ENCODE data around the gene APBA3. TPM values are rescaled to one million over a fixed set of nuclear protein-coding genes. Genes with fewer than 3 reads are reported as not detected.

The APBA3 gene
- total and polyA plus RNA-seq, 5 donors from 2014 or later, result 35.0 to 81.0 (median 45.9) TPM

- H3K27ac ChIP-seq (ENCODE audit: insufficient read depth, low read length, poor library complexity, severe bottlenecking), result no peak overlapping the region
- no peak for DNase-seq
- no peak overlapping the region for H3K4me3 ChIP-seq (ENCODE audit: low read depth, low read length)
- Mint-ChIP-seq H3K4me3 (no peak overlapping the region), H3K27ac (no peak overlapping the region), H3K4me1 (no peaks in the 10 kb centered on the region), H3K36me3 (peaks cover 17% of the 10 kb centered on the region), H3K27me3 (no peaks in the 10 kb centered on the region), H3K9me3 (no peaks in the 10 kb centered on the region)
- H3K9me3 ChIP-seq (ENCODE audit: control insufficient read depth in 2 of 2, low read length in 2 of 2), result no peaks in the 10 kb centered on the region
- no peak for ATAC-seq (ENCODE audit: low read depth in 2 of 2)
- peaks cover 21% of the 10 kb centered on the region for H3K36me3 ChIP-seq (ENCODE audit: control insufficient read depth, insufficient read depth, low read length)
- no peaks in the 10 kb centered on the region for H3K27me3 ChIP-seq (ENCODE audit: control insufficient read depth, insufficient read depth, low read length)
- no peaks in the 10 kb centered on the region for H3K4me1 ChIP-seq (ENCODE audit: control insufficient read depth, insufficient read depth, low read length, poor library complexity, severe bottlenecking)
Observed at GRCh38 chr19:3746371-3747056, 15.0 kb downstream of the APBA3 start.

GRCh38 chr19:3745363-3746045 lies 16.0 kb downstream of the APBA3 start:
- Mint-ChIP-seq H3K9me3 (no peaks in the 10 kb centered on the region), H3K27ac (peak overlapping the region in 1 of 3 donors; percentile 32), H3K36me3 (peaks cover 13% of the 10 kb centered on the region), H3K4me3 (no peak overlapping the region), H3K4me1 (no peaks in the 10 kb centered on the region), H3K27me3 (no peaks in the 10 kb centered on the region)
- H3K4me1 ChIP-seq (ENCODE audit: control insufficient read depth, insufficient read depth, low read length, poor library complexity, severe bottlenecking), result no peaks in the 10 kb centered on the region
- H3K4me3 ChIP-seq (ENCODE audit: low read depth, low read length), result no peak overlapping the region
- H3K36me3 ChIP-seq (ENCODE audit: control insufficient read depth, insufficient read depth, low read length), result peaks cover 12% of the 10 kb centered on the region
- DNase-seq (no peak), ATAC-seq (ENCODE audit: low read depth in 2 of 2) (no peak)
- no peaks in the 10 kb centered on the region for H3K27me3 ChIP-seq (ENCODE audit: control insufficient read depth, insufficient read depth, low read length)
- H3K27ac ChIP-seq (ENCODE audit: insufficient read depth, low read length, poor library complexity, severe bottlenecking), result no peak overlapping the region
- no peaks in the 10 kb centered on the region for H3K9me3 ChIP-seq (ENCODE audit: control insufficient read depth in 2 of 2, low read length in 2 of 2)

GRCh38 chr19:3743486-3743885 lies 18.0 kb downstream of the APBA3 start:
- H3K4me3 Mint-ChIP-seq, result no peak overlapping the region
- H3K36me3 Mint-ChIP-seq, result peaks cover 7% of the 10 kb centered on the region
- Histone ChIP-seq H3K36me3 (ENCODE audit: control insufficient read depth, insufficient read depth, low read length) (no peaks in the 10 kb centered on the region), H3K4me3 (ENCODE audit: low read depth, low read length) (no peak overlapping the region), H3K9me3 (ENCODE audit: control insufficient read depth in 2 of 2, low read length in 2 of 2) (no peaks in the 10 kb centered on the region), H3K27me3 (ENCODE audit: control insufficient read depth, insufficient read depth, low read length) (no peaks in the 10 kb centered on the region), H3K4me1 (ENCODE audit: control insufficient read depth, insufficient read depth, low read length, poor library complexity, severe bottlenecking) (peaks cover 20% of the 10 kb centered on the region), H3K27ac (ENCODE audit: insufficient read depth, low read length, poor library complexity, severe bottlenecking) (no peak overlapping the region)
- H3K27ac Mint-ChIP-seq, result peak overlapping the region in 1 of 3 donors; percentile 35
- H3K27me3 Mint-ChIP-seq, result no peaks in the 10 kb centered on the region
- H3K4me1 Mint-ChIP-seq, result peaks cover 4 to 15% (median 10%) of the 10 kb centered on the region in 4 donors
- ATAC-seq (ENCODE audit: low read depth in 2 of 2), result no peak
- H3K9me3 Mint-ChIP-seq, result no peaks in the 10 kb centered on the region
- peak in 1 of 3 donors; percentile 22 for DNase-seq

GRCh38 chr19:3740431-3740830 lies 21.1 kb downstream of the APBA3 start:
- Mint-ChIP-seq H3K9me3 (peaks cover 0 to 2% (median 0%) of the 10 kb centered on the region in 7 donors), H3K4me1 (peaks cover 7 to 34% (median 20%) of the 10 kb centered on the region in 4 donors), H3K4me3 (no peak overlapping the region), H3K27ac (no peak overlapping the region), H3K27me3 (no peaks in the 10 kb centered on the region), H3K36me3 (peaks cover 29% of the 10 kb centered on the region)
- no peak for ATAC-seq (ENCODE audit: low read depth in 2 of 2)
- no peak overlapping the region for H3K4me3 ChIP-seq (ENCODE audit: low read depth, low read length)
- DNase-seq, result no peak
- no peak overlapping the region for H3K27ac ChIP-seq (ENCODE audit: insufficient read depth, low read length, poor library complexity, severe bottlenecking)
- H3K4me1 ChIP-seq (ENCODE audit: control insufficient read depth, insufficient read depth, low read length, poor library complexity, severe bottlenecking), result peaks cover 24% of the 10 kb centered on the region
- peaks cover 15% of the 10 kb centered on the region for H3K36me3 ChIP-seq (ENCODE audit: control insufficient read depth, insufficient read depth, low read length)
- H3K27me3 ChIP-seq (ENCODE audit: control insufficient read depth, insufficient read depth, low read length), result no peaks in the 10 kb centered on the region
- H3K9me3 ChIP-seq (ENCODE audit: control insufficient read depth in 2 of 2, low read length in 2 of 2), result no peaks in the 10 kb centered on the region

- Mint-ChIP-seq H3K4me1 (peaks cover 7 to 34% (median 20%) of the 10 kb centered on the region in 4 donors), H3K27ac (peak overlapping the region; percentile 96 to 99 (median 97)), H3K36me3 (peaks cover 32% of the 10 kb centered on the region), H3K4me3 (peak overlapping the region; percentile 71 to 87 (median 74)), H3K27me3 (no peaks in the 10 kb centered on the region), H3K9me3 (peaks cover 0 to 2% (median 0%) of the 10 kb centered on the region in 7 donors)
- DNase-seq (peak in 1 of 3 donors; percentile 33), ATAC-seq (ENCODE audit: low read depth in 2 of 2) (no peak)
- peaks cover 20% of the 10 kb centered on the region for H3K36me3 ChIP-seq (ENCODE audit: control insufficient read depth, insufficient read depth, low read length)
- peak overlapping the region; percentile 60 for H3K27ac ChIP-seq (ENCODE audit: insufficient read depth, low read length, poor library complexity, severe bottlenecking)
- no peaks in the 10 kb centered on the region for H3K27me3 ChIP-seq (ENCODE audit: control insufficient read depth, insufficient read depth, low read length)
- H3K9me3 ChIP-seq (ENCODE audit: control insufficient read depth in 2 of 2, low read length in 2 of 2), result no peaks in the 10 kb centered on the region
- peaks cover 24% of the 10 kb centered on the region for H3K4me1 ChIP-seq (ENCODE audit: control insufficient read depth, insufficient read depth, low read length, poor library complexity, severe bottlenecking)
- no peak overlapping the region for H3K4me3 ChIP-seq (ENCODE audit: low read depth, low read length)
Observed at GRCh38 chr19:3738477-3739220, 22.8 kb downstream of the APBA3 start.

GRCh38 chr19:3737487-3738205 lies 23.8 kb downstream of the APBA3 start:
- Histone ChIP-seq H3K4me3 (ENCODE audit: low read depth, low read length) (no peak overlapping the region), H3K27ac (ENCODE audit: insufficient read depth, low read length, poor library complexity, severe bottlenecking) (no peak overlapping the region), H3K36me3 (ENCODE audit: control insufficient read depth, insufficient read depth, low read length) (peaks cover 20% of the 10 kb centered on the region), H3K27me3 (ENCODE audit: control insufficient read depth, insufficient read depth, low read length) (no peaks in the 10 kb centered on the region), H3K4me1 (ENCODE audit: control insufficient read depth, insufficient read depth, low read length, poor library complexity, severe bottlenecking) (peaks cover 24% of the 10 kb centered on the region), H3K9me3 (ENCODE audit: control insufficient read depth in 2 of 2, low read length in 2 of 2) (no peaks in the 10 kb centered on the region)
- peaks cover 36% of the 10 kb centered on the region for H3K36me3 Mint-ChIP-seq
- peak overlapping the region in 1 of 4 donors; percentile 6 for H3K4me3 Mint-ChIP-seq
- H3K27me3 Mint-ChIP-seq, result no peaks in the 10 kb centered on the region
- no peak for ATAC-seq (ENCODE audit: low read depth in 2 of 2)
- peaks cover 7 to 34% (median 20%) of the 10 kb centered on the region in 4 donors for H3K4me1 Mint-ChIP-seq
- H3K27ac Mint-ChIP-seq, result peak overlapping the region; percentile 86 to 97 (median 88)
- DNase-seq, result no peak
- peaks cover 0 to 2% (median 0%) of the 10 kb centered on the region in 7 donors for H3K9me3 Mint-ChIP-seq

- Mint-ChIP-seq H3K27ac (peak overlapping the region in 2 of 3 donors; percentile 78 to 80), H3K36me3 (peaks cover 43% of the 10 kb centered on the region), H3K9me3 (peaks cover 0 to 2% (median 0%) of the 10 kb centered on the region in 7 donors), H3K4me1 (peaks cover 7 to 34% (median 20%) of the 10 kb centered on the region in 4 donors), H3K27me3 (no peaks in the 10 kb centered on the region), H3K4me3 (no peak overlapping the region)
- Histone ChIP-seq H3K9me3 (ENCODE audit: control insufficient read depth in 2 of 2, low read length in 2 of 2) (no peaks in the 10 kb centered on the region), H3K27ac (ENCODE audit: insufficient read depth, low read length, poor library complexity, severe bottlenecking) (no peak overlapping the region), H3K4me3 (ENCODE audit: low read depth, low read length) (no peak overlapping the region), H3K4me1 (ENCODE audit: control insufficient read depth, insufficient read depth, low read length, poor library complexity, severe bottlenecking) (peaks cover 24% of the 10 kb centered on the region), H3K36me3 (ENCODE audit: control insufficient read depth, insufficient read depth, low read length) (peaks cover 20% of the 10 kb centered on the region), H3K27me3 (ENCODE audit: control insufficient read depth, insufficient read depth, low read length) (no peaks in the 10 kb centered on the region)
- DNase-seq, result no peak
- no peak for ATAC-seq (ENCODE audit: low read depth in 2 of 2)
Observed at GRCh38 chr19:3736106-3736724, 25.3 kb downstream of the APBA3 start.

Data from CD4-positive, CD25-positive, alpha-beta regulatory T cell (primary cell).